Medulla oblongata (tissue), 1 donor: ENCODE measurements around the gene ZNF423.

ENCODE experiments used
- DNase-seq: peaks from one replicate; pipeline ENCODE4 v3.0.0-alpha.2; 2015; ENCODE audit errors: extremely low spot score

Gene ZNF423

GRCh38 chr16:49558451-49558850, 297.5 kb downstream of the ZNF423 start:
- no peak for DNase-seq

- DNase-seq, result peak; percentile 23
Observed at GRCh38 chr16:49556606-49557446, 299.1 kb downstream of the ZNF423 start.

DNA sequence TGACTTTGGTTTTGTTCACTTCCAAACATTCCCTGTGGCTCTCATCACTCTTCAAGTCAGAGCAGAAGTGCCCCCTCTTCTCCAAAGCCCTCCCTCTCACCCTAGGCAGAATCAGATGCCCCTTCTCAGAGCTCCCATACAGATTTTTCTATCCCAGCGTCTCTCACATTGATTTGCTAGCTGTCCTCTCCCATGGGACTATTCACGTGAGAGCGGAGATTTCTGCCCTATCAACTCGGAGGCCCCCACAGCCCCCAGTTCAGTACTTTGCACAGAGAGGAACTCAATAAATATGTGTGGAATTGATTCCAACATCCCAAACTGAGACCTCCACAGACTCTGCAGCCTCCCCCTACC, 299.7 kb downstream of the ZNF423 start:
- no peak for DNase-seq

DNA sequence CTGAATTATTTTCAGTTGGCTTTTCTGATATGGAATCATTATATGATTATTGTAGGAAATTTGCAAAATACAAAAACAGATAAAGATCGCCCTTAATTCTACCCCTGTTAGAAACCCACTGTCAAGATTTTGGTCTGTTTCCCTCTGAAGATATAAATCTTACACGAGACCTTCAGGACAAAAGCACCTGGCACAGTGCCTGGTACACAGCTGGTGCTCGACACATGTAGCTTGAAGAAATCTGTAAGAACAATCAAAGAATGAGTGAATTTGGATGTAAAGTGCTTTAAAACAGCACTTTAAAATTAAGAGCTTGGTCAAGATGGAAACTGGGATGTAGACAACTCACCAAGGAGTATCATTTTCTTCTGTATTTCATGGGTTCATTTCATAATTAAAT, 301.2 kb downstream of the ZNF423 start:
- DNase-seq, result no peak

GRCh38 chr16:49552313-49552928, 303.5 kb downstream of the ZNF423 start:
- DNase-seq, result no peak

- no peak for DNase-seq
Observed at GRCh38 chr16:49550666-49551065, 305.2 kb downstream of the ZNF423 start.

DNA sequence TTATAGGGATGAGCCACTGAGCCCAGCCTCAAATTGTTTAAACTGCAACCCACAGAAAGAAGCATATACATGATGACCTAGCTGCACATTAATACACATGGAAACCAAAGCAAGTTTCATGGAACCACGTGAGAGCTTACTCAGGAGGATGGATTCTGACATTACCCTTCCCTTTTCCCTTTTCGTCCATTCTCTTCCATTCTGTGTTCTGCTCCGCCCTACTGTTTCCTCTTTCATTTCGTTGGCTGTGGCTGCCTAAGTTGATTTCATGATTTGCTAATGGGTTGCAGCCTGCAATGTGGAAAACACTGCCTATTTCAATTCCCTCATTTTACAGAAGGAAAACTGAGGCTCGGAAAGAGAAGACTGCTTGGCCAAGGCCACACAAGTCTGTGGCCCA, 305.8 kb downstream of the ZNF423 start:
- no peak for DNase-seq

GRCh38 chr16:49548325-49548970, 307.5 kb downstream of the ZNF423 start:
- no peak for DNase-seq

DNA sequence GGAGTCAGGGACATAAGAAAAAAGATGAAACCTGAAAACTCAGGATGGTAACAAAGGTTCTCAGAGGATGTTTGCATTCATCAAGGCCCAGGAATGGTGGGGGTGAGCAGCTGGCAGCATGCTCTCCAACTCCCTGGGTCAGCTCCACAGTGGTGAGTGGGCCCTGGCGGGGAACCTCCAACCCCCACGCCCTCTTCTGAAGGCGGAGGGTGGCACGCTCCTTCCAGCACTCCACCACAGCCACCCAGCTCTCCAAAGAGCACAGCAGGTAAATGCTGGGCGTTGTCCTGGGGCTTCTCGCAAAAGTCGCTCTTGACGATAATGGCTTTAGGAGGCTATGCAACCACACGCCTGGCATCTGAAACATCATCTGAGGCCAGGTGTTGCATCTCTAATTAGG, 308.5 kb downstream of the ZNF423 start:
- no peak for DNase-seq

- DNase-seq, result no peak
Observed at GRCh38 chr16:49546735-49547134, 309.2 kb downstream of the ZNF423 start.

GRCh38 chr16:49545741-49546448, 310.0 kb downstream of the ZNF423 start:
- no peak for DNase-seq

DNA sequence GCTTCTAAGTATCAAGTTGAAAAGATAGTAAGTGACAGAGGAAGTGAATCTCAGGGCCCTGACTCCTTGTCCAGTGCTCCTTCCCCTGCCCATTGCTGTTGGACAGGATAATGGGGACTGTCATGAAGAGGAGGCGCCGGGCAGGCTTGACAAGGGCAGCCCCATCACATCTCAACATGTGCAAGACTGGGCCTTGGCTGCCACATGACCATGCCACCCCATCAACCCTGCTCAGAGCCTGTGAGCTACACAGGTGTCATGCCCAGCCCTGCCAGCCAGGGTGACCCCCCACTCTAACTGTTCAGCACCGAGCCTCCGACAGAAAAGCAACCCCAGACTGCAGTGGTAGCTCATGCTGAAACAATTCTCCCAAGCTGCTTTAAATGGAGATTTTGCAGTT, 310.7 kb downstream of the ZNF423 start:
- DNase-seq, result no peak

DNA sequence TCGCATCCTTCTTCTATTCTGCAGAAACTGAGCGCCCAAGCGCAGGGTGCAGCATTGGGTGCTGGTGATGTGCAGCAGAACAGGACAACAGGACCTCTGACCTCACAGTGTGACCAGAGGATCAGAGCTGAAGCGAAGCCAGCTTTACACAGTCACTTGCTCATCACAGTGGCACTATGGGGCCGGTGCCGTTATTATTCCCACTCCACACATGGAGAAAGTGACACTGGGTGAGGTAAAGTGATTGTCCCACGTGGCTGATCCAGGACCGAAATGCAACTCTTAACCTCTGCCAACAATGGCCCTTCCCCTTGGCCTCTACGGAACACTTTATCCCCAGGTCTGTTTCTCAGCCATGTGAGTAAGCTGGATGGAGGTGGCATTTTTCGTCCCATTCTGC, 311.1 kb downstream of the ZNF423 start:
- no peak for DNase-seq

GRCh38 chr16:49543631-49543946, 312.3 kb downstream of the ZNF423 start:
- no peak for DNase-seq

- no peak for DNase-seq
Observed at GRCh38 chr16:49542946-49543630, 312.8 kb downstream of the ZNF423 start.

- peak; percentile 50 for DNase-seq
Observed at GRCh38 chr16:49542391-49542891, 313.5 kb downstream of the ZNF423 start.

GRCh38 chr16:49540836-49541235, 315.1 kb downstream of the ZNF423 start:
- no peak for DNase-seq

- DNase-seq, result no peak
Observed at GRCh38 chr16:49539758-49540157, 316.2 kb downstream of the ZNF423 start.

DNA sequence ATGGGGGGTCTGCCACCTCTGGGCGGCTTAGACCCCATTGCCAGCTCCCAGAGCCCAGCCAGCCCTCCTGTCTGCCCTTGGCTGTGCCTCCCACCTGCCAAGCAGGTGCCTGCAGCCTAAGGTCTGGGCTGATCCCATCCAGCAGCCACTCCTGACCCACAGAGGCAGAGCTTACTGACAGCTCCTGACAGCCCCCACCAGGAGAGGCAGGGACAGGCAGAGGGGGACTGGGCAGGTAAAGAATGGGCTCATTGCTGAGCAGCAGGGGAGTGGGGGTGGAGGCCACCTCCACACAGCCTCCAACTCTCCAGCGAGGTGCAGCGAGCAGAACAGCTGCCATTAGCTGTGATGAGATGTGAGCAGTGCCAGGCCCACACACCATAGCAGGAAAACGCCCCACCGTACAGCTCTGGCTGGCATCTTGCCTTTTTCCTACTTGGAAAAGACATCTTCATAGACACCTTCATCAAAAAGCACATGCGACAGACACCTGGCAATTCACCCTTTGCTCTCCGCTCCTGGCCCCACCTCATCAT, 317.9 kb downstream of the ZNF423 start:
- DNase-seq, result no peak

- no peak for DNase-seq
Observed at GRCh38 chr16:49534901-49535610, 320.9 kb downstream of the ZNF423 start.

DNA sequence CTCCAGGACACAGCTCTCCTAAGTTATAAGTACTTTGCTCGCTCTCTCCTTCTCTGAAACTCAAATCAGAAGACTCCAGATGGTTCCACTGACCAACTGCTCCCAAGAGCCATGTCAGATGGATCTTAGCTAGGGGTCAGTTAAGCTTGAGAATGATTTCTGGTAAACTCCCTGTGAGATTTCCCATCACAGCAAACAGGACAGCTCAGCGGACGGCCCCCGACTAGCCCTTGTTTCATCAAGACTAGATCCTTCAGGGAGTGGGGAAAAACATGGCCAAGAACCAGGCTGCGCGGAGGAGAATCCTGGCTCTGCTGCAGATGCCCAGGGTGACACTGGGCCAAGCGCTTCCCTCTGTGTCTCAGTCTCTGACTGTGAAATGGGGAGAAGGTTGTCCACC, 322.5 kb downstream of the ZNF423 start:
- no peak for DNase-seq
